ENCODE measurements around the gene GPSM3.
A peak's percentile ranks its signal among the peaks of the same experiment; 100 is the strongest.
"Not testable (repeated sequence)": the region's sequence is repeated elsewhere in the genome, so short reads cannot be mapped to it uniquely, and the experiment has no call there.

The GPSM3 gene

DNA sequence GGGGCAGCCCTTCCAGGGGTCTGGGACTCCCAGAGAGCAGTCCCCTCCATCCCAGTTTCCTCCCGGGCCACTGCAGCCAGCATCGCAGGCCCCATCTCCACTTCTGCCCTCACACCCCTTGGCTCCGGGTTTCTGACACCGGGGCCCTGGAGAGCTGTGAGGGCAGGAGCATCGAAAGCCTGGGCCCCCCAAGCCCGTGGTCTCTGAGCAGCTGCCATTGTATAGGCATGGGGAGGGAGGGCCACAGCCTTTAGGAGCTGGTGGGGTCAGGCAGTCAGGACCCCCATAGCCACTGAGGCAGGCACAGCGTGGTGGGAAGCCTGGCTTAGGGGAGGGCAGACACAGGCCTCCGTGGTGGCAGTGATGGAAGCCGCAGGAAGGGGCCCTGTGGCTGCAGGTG lies 9.7 kb upstream of the GPSM3 start:
- no peak for DNase-seq (ENCODE audit: low read depth)

DNA sequence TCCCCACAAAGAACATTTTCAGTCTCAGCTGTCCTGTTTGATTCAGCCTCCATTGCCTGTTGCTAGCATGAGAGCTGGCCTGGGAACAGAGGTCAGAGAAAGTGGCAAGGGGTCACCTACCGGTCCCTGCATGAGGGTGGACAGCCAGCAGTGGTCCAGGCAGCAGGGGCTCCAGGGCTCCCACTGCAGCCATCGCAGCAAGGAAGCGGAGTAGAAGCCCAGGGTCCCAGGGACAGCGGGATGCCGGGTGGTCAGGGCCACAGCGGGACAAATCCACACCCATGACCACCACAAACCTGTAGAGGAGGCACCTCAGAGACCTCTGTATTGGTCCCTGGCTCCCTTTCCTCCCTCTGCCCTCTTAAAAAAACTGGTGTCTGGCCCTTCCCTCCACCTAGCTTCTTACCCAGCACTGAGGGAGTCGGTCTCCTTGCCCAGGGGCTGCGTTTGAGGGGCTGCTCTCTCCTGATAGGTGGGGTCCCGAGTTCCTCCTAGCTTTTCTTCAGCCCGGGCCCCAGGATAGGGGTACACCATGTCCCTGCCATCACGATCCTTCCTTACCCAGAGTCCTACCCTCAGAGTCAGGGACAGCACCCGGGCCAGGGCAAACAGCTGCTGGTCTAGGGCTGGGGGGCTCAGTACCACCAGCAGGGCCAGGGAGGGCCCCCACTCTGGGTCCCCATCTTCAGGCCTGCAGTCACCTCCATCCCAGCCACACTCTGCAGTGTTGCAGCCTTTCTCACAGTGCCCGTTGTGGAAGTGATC lies 8.4 kb upstream of the GPSM3 start:
- DNase-seq (ENCODE audit: low read depth), result no peak

DNA sequence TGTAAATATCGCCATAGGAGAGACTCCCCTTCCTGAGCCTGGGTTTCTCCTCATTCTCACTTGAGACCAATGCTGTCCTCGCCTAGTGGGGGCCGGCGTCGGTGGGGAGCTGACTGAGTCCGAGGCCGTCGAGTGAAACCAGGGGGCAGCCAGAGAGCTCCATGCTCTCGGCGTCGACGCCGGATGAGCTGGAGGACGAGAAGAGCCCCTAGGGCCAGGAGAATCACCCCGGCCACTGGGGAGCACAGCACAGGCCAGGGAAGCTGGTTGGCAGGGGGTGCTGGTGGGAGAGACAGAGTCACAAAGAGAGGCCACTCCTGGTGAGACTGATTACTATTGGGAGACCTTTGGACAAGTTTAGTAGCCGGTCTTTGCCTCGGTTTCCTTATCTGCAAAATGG lies 6.4 kb upstream of the GPSM3 start:
- DNase-seq (ENCODE audit: low read depth), result no peak

DNA sequence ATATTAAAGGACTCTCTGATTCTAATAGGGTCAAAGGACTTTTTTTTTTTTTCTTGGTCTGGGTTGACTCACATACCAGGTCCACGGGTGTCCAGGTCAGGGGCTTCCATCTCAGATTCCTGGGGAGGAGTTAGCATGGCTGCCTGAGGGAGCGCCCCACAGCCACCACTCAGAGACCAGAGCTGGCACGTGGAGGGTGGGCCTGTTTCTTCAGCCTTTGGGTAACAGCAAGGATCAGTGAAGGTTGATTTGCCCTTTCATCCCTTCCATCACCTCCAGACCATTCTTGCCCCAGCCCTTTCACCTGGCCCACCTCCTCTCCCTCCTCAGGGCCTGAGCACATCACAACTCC lies 5.9 kb upstream of the GPSM3 start:
- no peak for DNase-seq (ENCODE audit: low read depth)

DNA sequence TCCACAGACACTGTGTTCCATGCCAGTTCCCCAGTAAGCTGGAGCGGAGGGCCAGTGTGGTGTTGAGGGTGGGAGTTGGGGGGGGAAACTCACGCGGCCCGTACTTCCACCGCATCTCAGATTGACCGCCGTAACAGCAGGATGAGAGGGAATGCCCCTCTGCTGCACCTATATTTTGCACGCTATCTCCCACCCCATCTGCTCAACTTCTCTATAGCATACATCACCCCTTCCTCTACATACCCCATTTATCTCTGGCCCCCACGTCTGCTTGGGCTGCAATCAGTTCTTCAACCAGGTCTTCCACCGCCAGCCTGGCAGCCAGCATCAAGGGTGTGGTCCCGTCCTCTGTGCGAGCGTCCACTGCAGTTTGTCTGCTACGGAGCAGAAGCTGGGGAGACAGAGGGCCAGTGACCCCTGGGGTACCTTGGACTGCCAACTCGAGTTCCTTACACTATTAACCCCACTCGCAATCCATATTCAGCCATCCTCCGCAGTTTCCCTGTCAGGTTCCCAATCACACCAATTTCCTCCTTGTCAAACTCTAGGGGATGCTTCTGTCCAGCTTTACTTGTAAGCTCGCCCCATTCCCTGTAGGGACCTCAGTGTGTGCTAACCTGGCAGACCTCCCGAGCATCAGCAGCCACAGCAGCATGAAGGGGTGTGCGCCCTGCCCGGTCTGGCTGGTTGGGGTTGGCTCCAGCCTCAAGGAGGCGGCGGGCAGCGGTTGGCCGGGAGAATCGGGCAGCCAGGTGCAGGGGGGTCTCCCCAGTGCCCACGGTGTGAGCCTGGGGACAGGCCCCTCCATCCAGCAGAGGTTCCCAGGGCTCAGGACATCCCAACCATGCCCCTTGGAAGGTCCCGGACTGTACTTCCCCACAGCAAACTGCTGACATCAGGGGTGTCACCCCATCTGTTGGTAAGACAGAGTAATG lies 4.5 kb upstream of the GPSM3 start:
- no peak for DNase-seq (ENCODE audit: low read depth)

DNA sequence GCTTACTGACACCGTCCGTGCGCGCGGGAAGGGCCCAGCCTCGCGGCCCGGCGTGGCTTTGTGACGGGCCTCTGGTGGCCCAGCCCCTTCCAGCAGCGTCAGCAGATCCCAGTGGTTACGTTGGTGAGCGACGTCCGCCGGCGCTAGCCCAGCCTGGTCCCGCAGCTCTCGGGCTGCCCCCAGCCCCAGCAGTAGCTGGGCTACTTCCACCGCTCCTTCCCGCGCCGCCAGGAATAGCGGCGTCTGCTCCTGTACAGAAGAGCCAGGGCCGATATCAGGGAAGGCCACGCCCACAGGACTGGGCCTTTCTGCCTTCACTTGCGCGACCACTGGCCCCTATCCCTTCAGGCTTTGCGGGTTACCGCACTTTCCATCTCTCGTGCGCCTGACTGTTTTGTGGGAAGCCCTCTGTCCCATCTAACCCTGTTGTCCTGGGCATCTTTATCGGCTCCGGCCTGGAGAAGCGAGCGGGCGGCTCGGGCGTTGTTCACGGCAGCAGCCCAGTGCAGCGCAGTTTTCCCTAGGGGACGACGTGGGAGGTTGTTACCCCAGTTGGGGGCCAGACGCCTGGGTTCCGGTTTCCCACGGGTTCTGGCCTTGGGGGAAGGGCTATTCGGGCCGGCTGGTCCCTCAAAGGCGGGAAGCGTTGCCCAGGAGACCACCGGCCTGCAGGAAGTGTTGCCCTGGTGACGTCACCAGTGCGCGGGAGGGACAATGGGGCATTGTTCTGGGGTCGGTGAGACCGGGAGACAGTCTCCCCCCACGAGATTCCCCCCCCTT lies 3.6 kb upstream of the GPSM3 start:
- peak; percentile 42 for DNase-seq (ENCODE audit: low read depth)

DNA sequence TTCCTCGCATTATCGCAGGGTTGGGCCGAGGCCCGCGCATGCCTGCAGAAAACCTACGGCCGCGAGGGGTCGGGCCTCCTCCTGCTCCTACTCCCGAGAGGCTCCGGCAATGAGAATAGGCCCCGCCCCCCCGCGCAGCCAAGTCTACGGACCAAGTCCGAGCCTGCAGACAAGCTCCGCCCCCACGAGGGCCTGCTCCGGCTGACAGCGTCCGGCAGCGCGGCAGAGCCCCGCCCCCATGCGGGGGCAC lies 3.1 kb upstream of the GPSM3 start:
- peak; percentile 100 for DNase-seq (ENCODE audit: low read depth)

DNA sequence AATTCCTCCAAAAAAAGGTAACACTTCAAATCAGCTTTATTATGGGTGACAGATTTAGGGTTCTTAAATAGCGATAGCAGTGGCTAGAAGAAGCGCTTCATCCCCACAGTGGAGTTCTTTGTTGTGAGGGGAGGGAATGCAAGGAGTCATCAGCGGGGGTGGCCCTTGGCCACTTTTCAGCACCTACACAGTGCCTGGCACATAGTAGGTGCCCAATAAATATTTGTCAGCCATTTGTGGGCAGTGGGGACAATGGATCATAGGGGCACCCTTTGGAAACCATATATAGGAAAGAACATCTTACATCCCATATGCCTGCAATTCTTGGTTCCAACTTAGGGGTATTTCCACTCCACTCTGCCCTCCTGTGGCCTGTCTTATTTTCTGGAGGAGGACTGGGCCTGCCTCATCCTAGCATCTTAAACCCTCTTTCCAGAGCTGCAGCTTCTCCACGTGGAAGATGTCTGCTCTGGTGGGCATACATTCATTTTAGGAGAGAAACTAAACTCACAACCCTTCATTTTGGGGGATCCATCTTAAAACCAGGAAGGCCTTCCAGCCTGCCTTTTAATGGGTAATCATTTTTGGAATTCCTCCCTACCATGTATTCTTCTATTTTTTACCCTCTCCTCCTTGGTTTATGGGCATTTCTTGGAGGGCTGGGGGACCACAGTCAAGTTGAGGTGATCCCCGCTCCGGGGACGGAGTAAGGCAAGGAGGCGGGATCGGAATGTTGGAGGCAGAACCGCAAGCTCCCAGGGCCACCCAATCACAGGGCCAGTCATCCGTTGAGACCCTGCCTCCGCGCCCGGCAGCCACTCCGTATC lies 2.6 kb upstream of the GPSM3 start:
- no peak for DNase-seq (ENCODE audit: low read depth)

DNA sequence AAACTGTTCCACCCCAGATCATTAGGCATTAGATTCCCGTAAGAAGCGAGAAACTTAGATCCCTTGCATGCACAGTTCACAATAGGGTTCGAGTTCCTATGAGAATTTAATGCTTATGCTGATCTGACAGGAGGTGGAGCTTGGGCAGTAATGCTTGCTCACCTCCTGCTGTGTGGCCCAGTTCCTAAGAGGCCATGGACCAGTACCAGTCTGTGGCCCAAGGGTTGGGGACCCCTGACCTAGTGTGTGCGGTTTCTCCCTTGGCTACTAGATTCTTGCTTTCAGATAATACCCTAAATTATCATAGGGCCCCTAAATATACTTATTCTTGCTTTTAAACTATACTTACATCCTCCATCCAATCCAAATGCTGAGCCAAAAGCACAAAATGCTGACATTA lies 1.9 kb upstream of the GPSM3 start:
- DNase-seq (ENCODE audit: low read depth), result no peak

DNA sequence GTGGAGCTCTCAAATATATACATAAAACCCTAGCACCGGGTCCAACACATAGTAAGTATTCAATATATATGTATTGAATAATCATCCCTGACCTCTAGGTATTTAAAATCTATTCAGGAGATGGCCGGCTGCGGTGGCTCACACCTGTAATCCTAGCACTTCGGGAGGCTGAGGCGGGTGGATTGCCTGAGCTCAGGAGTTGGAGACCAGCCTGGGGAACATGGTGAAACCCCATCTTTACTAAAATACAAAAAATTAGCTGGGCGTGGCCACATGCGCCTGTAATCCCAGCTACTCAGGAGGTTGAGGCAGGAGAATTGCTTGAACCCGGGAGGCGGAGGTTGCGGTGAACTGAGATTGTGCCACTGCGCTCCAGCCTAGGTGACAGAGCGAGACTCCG lies 653 bp upstream of the GPSM3 start:
- not testable (repeated sequence) for DNase-seq (ENCODE audit: low read depth)

DNA sequence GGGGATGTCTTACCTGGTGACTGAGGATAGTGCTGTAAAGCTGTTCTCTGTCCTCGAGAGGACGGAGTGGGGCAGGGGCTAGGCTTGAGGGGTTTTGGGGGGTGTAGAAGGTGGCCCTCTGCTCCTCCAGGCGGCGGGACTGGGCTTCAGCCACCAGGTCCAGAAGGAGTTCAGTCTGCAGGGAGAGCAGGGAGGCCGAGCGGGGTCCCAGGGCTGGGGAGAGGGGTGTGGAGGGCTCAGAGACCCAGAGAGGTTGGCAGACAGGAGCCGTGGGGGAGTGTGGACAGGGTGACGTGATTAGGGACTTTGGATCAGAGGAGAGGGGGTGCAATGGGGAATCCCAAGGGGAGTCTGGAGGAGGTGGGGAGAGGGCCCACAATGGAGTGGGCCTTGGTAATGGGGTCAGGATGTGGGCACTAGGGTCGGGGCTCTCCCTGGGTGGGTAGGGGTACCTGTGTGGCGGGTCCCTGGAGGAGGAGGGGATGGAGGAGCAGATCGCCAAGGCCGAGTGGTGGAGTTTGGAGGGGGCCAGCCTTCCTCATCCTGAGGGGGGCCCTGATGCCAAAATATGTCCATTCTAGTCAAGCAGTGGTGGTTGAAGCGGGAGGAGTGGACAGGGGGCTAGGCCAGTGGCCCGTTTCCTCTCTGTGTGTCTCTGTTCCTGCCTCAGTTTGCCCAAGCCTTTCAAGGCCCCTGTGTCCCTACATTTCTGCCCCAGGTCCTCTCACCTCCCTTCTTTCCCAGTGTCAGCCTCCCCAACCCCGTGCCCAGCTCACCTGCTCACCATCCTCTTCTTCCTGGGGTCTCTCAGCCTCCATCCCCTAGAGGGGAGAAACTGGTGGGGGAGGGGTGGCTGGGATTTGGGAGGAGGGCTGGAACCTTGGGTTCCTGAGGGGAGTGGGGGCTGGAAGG lies 491 bp downstream of the GPSM3 start:
- no peak for DNase-seq (ENCODE audit: low read depth)

DNA sequence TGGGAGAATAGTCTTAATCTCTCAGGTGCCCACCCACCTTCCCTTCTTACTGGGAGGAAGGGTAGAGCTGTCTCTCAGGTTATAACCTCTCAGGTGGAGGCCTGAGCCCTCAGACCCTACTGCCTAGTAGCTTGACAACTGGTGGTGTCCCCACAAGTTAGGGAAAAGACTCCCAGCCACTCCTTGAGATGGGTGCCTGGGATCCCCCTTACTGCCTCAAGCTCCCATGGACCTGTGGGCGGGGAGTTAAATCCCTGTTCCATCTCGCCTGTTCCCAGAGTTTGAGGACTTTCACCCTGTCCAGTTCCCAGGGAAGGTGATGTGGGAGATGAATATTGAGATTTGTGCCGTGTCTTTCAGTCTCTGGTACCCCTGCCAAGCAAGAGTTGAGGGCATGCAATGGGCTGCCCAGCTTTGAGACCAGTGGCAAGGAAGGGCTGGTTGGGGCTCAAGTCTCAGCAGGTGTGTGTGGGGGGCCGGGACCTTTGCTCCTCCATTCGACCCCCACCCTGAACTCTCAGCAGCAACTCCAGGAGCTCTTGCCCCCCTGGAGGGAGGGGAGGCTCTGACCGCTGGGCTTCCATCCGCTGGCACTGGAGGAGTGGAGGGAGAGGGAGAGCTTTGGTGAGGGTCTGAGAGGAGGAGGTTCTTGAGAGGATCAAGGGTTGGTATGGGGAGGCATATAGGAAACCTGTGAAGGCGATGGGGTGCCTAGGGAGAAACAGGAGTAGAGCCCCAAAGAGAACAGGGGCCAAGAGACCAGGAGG lies 1.3 kb downstream of the GPSM3 start:
- no peak for DNase-seq (ENCODE audit: low read depth)

DNA sequence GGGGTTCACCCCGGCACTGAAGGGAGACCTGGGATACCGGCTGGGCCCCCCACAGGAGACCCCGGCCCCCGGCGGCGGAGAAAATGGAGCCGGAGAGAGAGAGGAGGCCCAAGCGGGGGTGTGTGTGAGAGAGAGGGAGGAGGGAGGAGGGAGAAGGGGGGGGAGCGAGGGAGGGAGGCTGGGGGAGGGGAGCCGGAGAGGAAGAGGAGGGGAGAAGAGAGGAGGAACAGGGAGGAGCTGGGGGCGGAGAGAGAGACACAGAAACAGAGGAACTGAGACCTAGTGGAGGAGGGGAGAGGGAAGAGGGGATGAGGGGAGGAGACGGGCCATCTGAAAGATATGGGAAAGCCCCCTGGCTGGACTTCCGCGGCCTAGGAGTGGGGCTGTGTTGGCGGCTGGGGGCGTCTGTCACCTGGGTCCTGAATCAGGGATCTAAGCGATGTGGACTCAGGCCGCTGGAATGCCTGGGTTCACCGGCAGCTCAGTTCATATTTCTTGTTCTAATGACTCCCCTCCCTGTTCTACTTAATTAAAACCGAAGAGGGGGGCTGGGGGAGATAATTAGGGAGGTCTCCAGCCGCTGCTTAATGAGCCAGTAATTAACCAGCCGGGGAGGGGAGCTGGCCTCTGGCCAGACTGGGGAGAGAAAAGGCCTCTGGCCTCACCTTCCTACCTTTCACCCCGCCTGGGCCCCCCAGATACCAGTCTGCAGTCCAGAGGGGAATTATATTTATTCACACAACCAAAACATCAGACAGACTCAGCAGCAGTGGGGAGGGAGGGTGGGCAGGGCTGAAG lies 2.2 kb downstream of the GPSM3 start, which contains the start of gene PBX2:
Gene PBX2 (minus strand): TSS at position 149 of the 798 bp plus-strand sequence. CDS start 287 bp downstream, outside the sequence.
- peak; percentile 39 for DNase-seq (ENCODE audit: low read depth)

DNA sequence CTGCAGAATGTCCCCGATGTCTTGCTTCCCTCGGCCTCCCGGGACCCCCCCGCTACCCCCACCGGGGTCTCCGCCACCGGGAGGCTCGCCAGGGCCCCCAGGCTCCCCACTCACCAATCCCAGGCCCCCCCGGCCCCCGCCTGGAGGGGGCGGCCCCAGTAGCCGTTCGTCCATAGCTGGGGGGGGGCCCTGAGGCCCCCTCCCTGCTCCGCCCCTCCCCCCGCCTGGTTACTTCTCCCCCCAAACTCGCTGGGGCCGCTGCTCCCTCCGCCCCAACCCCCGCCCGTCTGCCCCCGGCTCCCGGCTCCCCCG lies 2.7 kb downstream of the GPSM3 start:
- no peak for DNase-seq (ENCODE audit: low read depth)

DNA sequence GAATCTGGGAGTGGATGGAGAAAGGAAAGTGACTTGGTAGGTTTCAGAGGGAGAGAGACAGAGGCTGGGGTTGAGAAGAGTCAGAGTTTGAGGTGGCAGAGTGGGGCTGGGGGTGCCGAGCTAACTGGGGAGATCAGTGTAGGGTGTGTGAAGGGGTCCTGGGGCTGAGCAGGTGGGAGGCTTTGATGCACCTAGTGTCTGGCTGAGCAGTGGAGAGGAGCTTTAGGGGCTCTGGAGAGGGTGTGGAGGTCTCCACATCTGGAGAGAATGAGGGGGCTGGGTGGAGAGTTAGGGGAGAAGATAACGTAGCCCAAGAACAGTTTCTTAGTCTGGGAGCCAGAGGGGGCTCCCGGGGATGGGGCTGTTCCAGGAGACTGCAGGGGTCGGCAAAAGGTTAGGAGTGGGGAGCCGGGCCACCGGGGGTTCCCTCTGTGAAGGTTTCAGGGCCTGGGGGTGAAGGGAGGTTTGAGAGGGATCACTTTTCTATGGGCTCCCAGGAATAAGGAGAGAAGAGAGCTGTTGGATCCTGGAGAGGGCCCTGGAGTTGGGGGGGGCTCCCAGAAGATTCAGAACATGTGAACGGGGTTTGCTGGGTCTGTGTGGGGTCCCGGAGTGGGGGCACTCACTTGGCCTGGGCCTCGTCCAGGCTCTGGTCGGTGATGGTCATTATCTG lies 3.2 kb downstream of the GPSM3 start:
- DNase-seq (ENCODE audit: low read depth), result no peak

DNA sequence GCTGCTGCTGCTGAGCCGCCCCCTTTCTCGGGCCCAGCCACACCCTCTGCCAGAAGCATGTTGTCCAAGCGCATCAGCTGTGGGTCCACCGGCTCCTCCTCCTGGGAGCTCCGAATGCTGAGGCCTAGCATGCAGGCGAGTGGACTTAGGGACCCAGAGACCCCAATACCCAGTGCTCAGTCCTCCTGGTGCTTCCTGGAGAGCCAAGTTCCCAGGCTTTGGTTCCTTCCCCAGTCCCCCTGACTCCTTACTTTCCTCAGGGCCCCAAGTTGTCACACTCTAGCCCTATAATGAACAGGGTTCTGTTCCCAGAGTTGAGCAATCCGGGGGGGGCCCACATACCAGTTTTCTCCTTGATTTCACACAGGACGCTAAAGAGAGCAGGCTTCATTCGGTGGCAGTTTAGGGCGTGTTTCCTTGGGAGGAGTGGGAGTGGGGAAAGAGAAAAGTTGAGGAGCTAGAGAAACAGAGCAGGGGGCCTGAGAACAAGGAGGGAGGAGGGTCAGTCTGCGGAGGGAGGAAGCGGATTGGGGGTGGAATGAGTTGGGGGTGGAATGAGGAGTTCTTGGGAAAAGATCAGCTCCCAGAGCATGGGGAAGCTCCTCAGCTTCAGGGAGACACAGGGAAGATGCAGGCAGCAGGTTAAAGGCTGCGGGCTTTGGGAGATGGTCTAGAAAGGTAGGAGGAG lies 3.9 kb downstream of the GPSM3 start:
- DNase-seq (ENCODE audit: low read depth), result no peak

DNA sequence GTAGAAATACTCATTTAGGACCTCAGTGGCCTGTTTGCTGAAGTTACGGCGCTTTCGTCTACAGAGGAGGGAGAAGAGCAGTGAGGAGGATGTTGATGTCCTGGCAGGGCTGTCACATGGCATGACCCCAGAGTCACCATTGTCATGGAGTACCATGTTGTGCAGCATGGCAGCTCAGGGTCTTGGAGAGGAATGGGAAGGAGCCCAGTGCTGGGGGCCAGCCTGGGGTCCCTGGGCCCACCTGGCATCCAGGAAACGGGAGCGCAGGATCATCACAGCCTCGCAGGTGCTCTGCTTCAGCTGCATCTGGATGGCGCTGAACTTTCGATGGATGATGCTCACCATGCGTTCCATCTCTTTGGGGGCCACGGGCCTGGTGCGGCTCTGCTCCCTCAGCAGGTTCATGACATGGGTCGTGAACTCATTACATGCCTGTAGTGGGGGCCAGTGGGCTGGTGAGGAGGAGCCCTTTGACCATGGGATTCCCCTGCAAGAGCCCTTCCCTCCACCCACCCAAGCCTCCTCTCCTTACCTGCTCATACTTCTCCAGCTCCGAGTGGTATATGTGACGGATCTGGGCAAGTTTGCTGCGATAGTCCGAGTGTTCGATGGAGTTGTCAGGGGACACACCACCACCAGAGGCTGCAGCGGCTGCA lies 4.6 kb downstream of the GPSM3 start:
- DNase-seq (ENCODE audit: low read depth), result not testable (repeated sequence)
